ENCODE data around the gene ISLR.

ISLR gene, protein sequence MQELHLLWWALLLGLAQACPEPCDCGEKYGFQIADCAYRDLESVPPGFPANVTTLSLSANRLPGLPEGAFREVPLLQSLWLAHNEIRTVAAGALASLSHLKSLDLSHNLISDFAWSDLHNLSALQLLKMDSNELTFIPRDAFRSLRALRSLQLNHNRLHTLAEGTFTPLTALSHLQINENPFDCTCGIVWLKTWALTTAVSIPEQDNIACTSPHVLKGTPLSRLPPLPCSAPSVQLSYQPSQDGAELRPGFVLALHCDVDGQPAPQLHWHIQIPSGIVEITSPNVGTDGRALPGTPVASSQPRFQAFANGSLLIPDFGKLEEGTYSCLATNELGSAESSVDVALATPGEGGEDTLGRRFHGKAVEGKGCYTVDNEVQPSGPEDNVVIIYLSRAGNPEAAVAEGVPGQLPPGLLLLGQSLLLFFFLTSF

GRCh38 chr15:74173380-74174218 is at the start of gene ISLR:
TSS of gene ISLR (plus strand) at chr15:74173710. CDS start at chr15:74174859, 1,149 bp downstream.
- no peak for DNase-seq (ENCODE audit: low read depth in 4 of 4, low spot score in 1 of 4)

- DNase-seq (ENCODE audit: low read depth in 4 of 4, low spot score in 1 of 4) = no peak
Measured at GRCh38 chr15:74124196-74124595, 49.3 kb upstream of the ISLR start.

DNA sequence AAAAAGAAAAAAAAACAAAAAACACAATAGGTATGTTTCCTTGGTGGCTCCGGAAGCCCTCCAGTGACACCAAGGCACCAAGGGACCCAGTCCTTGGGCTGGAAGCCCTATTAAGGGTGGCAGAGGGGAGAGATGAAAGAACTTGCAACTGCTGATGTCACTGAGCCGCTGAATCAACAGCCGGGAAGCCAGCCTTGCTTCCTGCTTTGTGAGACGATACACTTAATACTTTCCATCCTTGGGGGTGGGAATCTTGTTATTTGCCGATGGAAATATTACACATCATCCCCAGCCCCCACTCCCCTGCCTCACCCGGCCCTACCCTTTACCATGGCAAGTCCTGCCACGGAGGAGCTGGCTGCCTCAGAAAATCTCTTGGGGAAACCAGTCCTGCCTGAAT is 48.8 kb upstream of the ISLR start:
- DNase-seq (ENCODE audit: low read depth in 4 of 4, low spot score in 1 of 4) = no peak

- peak; percentile 73 to 89 (median 84) for DNase-seq (ENCODE audit: low read depth in 4 of 4, low spot score in 1 of 4)
Measured at GRCh38 chr15:74127255-74127953, 46.1 kb upstream of the ISLR start.

DNA sequence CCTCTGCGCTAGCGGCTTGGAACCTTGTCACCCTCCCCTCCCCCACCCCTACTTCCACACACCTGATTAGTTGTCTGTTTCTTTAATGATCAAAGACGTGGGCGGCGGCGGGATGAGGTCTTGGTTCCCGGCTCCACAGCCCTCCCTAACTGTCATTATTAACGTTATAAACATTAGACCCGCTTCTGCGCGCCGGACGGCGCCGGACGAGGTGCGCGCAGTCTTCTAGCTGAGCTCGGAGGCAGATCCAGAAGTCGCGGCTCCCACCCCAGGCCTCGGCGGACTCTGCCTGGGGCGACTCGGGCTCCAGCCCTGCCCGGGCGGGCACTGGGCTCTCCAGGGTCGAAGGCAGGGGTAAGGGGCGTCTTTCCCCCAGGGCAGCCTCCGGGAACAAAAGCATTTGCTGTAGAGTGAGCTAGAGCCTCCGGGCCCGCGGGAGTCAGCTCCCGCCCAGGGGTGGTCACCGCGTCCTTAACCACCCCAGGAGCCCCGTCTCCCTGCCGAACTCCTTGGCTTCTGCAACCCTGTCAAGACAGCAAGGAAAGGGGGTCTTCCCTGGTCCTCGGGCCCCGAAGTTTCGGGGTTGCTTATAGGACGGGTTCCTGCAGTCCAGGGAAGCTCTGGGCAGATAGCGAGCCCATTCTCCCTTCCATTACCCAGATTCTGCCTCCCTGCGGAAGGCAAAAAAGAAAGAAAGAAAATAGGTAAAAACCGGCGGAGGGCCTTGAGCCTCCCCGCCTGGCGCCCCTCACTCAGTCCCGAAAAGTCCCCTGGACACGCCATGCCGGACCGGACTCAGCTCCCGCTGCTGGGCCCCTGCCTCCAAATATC is 45.3 kb upstream of the ISLR start:
- no peak for DNase-seq (ENCODE audit: low read depth in 4 of 4, low spot score in 1 of 4)

- DNase-seq (ENCODE audit: low read depth in 4 of 4, low spot score in 1 of 4) = no peak
Measured at GRCh38 chr15:74128785-74129585, 44.5 kb upstream of the ISLR start.

GRCh38 chr15:74129586-74130154 is 43.8 kb upstream of the ISLR start:
- DNase-seq (ENCODE audit: low read depth in 4 of 4, low spot score in 1 of 4) = no peak

DNA sequence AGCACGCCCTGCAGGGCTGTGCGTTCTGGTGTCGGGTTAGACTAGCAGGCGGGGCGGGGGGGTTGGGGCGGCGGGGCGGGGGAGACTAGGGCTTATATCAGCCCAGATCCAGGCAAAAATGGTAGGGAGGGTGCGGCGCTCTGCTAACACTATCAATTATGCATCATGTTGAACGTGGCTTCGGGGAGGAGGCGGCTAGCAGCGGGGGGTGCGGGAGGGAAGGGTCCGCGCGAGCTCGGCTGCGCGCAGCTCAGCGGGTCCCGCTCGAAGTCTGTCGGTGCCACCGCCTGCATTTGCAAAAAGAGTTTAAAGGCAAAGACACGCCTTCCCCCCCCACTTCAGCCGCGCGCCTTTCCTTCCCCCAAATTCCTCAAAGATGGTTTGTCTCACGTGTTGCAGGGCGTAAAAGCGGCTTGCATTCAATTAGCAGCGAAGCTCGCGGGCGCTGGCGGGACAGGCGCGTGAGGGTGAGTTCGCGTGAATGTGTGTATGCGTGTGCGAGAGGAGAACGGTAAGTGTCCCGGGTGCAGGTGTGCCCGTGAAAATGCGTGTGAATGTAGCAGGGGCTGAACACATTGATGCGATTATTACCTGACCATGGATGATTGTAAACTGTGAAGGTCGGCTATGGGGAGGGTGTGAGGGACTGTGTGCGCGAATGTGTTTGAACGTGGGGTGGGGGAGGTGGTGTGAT is 43.2 kb upstream of the ISLR start, which contains the start of gene ISLR2:
TSS of gene ISLR2 (plus strand) at position 432 of the 694 bp plus-strand sequence. CDS start 2,169 bp downstream, outside the sequence.
- no peak for DNase-seq (ENCODE audit: low read depth in 4 of 4, low spot score in 1 of 4)

DNA sequence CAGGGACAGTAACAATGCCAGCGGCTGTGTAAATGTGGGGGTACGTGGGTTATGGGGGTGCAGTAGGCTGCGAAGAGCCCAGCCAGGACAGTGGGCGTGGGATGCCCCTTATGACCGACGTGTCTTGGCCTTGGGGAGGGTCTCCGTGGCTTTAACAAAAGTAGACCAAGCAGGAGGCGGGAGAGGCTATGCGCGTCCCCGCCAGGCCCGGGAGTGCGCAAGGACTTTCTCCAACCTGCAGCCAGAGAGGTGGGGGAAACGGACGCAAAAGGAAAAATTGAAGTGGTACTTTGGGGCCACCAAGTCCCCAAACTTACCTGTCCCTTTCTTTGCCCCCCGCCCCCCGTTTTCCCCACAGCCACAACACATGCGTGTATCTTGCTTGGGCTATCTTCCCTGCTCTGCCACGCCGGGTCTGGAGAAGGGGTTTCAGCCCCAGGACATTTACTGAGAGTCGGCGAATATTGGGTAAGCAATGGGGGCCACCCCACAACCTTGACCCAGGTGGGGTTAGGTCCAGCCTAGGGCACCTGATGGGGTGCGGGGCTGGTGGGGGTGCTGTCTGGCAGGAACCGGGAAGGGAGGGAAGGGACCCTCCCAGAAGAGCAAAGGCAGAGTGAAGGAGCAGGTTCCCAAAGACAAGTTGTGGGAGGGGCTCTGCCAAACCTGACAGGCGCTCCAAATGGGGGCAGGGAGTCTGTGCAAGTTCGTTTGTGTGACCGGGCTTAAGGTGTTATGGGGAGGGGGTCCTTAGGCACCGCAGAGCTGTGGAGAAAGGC is 42.5 kb upstream of the ISLR start:
- no peak for DNase-seq (ENCODE audit: low read depth in 4 of 4, low spot score in 1 of 4)

DNA sequence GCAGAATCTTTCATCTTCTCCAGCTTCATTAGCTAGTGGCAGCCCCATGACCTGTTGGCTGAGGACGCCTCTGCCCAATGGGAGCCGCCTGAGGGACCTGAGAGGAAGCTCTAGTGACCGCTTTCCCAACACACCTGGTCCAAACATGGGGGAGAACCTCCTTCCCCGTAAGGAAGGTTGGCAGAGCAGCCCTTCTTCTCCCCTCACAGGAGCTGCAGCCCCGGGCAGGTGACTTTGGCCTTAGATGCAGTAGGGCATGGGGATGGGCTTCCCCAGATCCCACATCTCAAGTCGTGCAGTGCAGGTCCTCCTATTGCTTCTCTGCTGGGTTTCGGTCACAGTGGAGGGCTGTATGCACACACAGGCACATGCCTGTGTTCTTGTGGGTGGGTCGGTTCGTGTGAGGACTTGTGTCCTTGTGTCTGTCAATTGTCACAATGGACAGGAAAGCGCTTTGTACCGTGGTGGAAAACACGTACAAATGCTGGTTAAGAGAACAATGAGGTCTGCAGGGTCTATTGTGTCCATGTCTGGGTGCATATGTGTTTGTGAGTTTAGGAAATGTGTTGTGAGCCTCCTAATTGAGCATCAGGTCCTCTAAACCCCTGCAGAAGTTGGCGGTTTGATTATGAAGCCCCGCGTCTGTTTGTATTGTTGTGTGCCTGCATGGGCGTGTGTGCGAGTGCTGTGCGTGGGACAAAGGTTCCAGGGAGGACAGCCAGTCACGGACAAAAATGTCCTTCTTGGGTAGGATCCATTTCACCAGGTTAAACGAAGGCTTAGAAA is 41.7 kb upstream of the ISLR start:
- DNase-seq (ENCODE audit: low read depth in 4 of 4, low spot score in 1 of 4) = no peak

- no peak for DNase-seq (ENCODE audit: low read depth in 4 of 4, low spot score in 1 of 4)
Measured at GRCh38 chr15:74132681-74133651, 40.5 kb upstream of the ISLR start.

- no peak for DNase-seq (ENCODE audit: low read depth in 4 of 4, low spot score in 1 of 4)
Measured at GRCh38 chr15:74133694-74134386, 39.7 kb upstream of the ISLR start.

DNA sequence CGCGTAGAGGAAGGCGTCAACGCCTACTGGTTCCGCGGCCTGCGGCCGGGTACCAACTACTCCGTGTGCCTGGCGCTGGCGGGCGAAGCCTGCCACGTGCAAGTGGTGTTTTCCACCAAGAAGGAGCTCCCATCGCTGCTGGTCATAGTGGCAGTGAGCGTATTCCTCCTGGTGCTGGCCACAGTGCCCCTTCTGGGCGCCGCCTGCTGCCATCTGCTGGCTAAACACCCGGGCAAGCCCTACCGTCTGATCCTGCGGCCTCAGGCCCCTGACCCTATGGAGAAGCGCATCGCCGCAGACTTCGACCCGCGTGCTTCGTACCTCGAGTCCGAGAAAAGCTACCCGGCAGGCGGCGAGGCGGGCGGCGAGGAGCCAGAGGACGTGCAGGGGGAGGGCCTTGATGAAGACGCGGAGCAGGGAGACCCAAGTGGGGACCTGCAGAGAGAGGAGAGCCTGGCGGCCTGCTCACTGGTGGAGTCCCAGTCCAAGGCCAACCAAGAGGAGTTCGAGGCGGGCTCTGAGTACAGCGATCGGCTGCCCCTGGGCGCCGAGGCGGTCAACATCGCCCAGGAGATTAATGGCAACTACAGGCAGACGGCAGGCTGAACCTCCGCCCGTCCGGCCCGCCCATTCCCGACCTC is 39.0 kb upstream of the ISLR start:
- no peak for DNase-seq (ENCODE audit: low read depth in 4 of 4, low spot score in 1 of 4)

DNA sequence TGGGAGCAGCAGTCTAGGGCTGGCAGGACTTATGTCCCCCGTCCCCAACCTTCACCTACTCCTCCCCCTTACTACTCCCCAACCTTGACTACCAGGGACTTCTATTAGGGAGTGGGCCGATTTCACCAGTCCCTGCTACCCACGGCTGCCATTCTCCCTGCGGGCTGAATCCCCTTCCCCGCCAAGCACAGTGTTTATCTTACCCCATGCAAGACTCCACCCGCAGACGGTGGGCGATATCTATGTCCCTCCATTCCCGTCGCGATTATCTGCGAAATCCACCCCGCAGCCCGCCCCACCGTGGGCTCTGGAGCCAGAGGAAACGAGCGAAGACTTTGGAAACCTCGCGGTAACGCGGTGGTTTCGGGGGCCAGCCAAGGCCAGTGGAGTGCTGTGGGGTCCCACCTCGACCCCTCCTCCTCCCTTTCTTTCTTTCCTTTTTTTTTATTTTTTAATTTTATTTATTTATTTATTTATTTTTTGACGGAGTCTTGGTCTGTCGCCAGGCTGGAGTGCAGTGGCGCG is 38.4 kb upstream of the ISLR start:
- no peak for DNase-seq (ENCODE audit: low read depth in 4 of 4, low spot score in 1 of 4)

GRCh38 chr15:74136540-74136813 is 37.0 kb upstream of the ISLR start:
- no peak for DNase-seq (ENCODE audit: low read depth in 4 of 4, low spot score in 1 of 4)
